Measurements from ENCODE around the gene KCNJ9.
"Not testable (repeated sequence)": the region's sequence is repeated elsewhere in the genome, so short reads cannot be mapped to it uniquely, and the experiment has no call there.

KCNJ9 gene

DNA sequence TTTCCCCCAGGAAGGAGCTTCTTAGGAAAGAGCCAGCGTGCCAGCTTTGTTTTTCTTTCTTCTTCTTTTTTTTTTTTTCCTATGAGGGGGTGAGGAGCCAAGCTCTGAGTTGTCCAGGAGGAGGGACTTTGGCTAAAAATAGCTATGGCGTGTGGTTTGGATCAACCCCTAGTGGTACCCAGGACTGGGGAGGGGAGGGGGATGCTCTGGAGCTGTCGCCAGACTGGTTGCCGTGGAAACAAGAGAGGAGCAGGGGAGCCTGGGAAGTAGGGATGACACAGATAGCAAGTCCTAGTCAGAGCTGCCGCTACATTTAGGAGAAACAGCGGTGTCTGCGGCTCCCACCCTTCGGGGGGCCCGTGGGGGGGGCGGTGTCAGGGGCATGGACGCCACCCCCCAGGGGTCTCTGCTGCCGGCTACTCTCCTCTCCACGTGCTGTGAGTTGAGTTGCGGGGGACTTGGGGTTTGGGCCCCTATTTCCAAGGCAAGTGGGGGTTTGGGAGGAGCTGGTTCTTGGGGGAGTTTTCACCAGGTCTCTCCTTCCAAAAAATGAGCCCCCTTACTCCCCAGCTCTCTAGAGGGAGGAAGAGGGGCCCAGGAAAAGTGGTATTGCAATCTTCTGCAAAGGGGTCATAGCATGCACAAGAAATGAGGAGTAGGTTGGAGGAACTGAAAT is at the start of gene KCNJ9:
KCNJ9 (plus strand) TSS at position 278 of the 676 bp plus-strand sequence. CDS start 2,493 bp downstream, outside the sequence.
- no peak for DNase-seq

DNA sequence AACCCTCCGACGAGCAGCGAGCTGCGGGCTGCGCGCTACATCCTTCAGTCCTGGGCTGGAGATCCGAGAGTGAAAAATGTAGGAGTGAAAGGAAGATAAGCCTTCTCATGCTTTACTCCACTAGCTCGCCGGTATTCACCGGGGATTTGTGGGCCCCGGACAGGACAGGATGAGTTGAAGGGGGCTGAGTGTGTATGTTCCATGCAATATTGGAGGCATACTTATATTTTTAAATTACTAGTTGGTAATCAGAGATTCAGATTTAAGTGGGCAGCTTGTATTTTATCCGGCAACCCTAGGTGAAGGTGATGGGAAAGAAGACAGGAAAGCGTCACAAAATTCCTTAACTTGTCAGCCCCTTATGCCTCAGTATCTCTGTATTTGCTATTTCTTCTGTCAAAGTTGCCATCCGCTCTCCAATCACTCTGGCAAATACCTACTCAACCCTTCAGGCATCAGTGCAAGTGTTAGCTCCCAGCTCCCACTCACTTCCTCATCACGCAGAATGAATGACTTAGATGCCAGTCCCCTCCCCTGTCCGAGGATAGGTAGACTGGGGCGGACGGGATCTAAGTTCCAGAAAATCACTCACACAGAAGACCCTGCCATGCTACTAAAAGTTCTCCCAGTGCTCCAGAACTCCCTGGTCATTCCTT is 49.0 kb upstream of the KCNJ9 start:
- no peak for DNase-seq

DNA sequence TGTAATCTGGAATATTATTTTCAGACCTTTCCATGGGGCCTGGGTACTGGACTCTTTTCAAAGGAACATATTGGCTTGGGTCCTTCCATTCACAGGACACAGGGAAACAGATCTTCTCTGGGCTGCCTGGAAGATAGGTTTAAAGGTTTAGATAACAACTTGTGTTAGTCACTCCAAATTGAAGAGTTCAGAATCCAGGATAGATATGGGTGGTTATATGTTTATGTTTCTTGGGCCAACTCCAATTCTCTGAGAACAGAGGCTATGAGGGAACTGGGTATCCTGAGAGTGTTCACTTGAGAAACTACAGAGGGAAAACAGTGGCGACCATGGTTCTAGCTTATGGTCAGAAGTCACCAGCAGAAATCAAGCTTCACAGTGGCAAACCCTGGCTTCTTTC is 40.9 kb upstream of the KCNJ9 start:
- no peak for DNase-seq

DNA sequence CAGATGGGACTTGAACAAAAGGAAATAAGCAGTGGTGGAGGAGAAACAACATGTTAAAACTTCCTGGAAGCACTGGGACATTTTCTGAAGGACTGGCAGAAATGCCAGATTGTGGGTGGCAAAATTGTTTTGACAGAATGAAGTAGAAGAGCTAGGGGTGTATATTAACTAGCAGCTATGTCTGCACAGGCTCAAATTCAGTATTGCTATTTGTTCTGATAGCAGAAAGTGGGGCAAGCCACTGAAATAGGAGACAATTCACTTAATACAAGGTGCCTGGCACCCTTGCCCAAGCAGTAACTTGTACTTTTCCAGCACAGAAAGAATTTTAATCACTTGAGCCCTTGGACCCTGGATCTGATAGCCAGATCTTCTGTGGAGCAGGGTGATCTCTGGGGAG is 37.8 kb upstream of the KCNJ9 start:
- DNase-seq, result no peak

DNA sequence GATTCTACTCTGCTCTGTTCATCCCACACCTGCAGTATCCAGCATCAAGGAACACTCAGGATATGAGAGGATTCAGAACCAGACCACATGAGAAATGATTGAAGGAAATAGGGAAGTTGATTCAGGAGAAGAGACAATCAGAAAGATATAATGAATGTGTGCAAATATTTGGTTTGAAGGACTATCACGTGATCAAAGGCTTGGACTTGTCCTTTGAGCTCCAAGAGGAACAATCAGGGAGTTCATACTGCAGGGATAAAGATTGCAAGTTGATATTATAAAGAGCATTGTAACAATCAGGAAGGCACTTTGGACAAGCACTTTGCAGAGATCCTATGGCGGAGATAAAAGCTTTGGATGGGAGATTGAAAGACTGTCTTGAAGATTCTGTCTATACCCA is 35.7 kb upstream of the KCNJ9 start:
- DNase-seq, result no peak

DNA sequence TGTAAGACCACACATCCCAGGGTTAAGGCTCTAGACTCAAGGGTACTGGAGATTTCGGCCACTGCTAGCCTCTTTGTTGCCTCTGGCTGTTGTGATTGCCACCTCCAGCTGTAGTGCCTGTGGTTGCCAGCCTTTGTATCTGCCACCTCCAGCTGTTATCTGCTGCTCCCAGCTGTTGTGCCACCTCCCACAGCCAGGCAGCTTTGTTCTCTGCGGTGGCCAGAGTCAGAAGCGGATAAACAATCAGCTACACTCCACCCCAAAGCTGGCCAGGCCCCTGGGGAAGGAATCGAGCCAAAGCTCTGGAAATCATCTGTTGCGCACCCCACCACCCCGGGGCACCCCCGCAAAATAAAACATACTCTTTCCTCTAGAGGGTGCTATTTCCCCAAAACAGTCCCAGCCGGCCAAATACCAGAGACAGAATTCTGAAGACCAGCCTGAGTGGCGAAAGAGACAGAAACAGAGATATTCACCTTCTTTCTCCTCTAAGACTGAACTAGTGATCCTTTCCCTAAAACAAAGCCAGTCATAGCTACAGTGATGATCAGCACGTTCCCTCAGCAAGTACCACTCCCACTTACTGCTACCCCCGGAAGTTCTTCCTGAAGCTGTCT is 34.7 kb upstream of the KCNJ9 start:
- peak in 1 of 2 experiments; percentile 20 for DNase-seq

DNA sequence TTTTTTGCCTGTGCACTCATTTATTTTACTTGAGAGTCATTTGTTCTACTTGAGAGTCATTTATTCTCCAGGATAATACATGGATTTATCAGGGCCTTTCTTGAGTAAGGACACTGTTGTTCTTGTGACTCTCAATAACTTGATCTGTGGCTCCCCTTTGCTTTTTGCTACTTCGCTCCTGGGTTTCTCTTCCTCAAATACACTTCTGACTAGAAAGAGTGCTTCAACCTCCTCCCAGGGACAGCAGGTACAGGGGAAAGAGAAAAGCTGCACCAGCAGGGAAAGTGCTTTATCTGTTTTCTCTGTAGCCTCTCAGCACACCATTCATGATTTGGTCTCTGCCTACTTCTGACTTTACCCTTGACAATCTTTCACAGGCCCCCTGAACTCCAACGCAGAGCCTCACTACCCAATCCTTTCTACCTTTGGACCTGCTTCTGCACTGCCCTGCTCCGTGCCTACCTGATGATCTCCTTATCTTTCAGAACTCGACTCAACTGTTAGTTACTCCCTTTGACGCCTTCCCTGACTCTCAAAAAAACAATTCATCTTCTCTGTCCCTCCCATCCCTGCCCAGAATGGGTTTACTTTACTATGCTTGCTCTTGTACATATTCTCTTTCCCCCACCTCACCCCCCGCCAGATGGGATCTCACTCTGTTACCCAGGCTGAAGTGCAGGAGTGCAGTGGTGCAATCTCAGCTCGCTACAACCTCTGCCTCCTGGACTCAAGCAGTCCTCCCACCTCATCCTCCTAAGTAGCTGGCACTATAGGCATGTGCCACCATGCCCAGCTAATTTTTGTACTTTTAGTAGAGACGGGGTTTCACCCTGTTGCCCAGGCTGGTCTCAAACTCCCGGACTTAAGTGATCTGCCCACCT is 34.0 kb upstream of the KCNJ9 start:
- no peak for DNase-seq

DNA sequence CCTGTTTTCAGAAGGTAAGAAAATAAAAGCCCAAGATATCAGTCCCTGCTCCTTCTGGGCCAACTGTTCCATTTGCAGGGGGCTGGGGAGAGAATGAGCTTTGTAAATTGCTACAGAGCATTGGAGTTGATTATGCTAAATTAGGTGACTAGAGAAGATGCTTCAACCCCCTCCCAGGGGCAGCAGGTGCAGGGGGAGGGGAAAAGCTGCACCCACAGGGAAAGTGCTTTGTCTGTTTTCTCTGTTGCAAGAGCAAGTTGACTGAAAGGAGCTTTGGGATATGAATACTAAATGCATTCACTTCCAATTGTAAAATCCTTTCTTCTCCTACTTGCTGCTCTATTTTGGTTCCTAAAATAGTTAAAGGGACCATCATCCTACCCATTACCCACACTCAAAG is 33.0 kb upstream of the KCNJ9 start:
- DNase-seq, result no peak

DNA sequence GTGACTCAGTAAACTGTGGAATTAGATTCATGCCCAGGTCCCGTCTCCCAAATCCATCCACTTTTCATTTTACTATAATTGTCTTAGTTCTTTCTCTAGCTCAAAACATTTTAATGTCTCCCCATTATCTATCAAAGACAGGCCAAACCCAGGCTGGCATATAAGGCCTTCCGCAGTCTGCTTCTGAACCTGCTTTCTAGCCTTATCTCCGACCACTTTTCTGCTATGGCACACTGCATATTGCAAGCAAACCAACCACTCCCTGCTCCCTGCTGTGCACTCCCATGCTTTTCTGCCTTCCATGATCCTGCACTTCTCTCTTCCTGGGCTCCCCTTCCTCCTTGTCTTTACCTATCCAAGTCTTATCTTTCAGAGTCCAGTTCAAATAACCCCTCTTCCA is 32.2 kb upstream of the KCNJ9 start:
- DNase-seq, result no peak

DNA sequence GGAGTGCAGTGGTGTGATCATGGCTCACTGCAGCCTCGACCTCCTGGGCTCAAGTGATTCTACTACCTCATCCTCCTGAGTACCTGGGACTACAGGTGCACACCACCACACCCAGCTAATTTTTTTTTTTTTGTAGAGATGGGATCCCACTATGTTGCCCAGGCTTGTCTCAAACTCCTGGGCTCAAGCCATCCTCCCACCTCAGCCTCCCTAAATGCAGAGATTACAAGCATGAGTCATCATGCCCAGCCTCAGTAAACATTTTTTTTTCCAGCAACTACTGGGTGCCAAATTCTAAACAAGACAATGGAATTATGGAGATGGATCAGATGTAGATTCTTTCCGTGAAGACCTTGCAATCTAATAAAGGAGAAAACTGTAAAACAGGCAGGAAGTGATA is 31.2 kb upstream of the KCNJ9 start:
- not testable (repeated sequence) for DNase-seq

DNA sequence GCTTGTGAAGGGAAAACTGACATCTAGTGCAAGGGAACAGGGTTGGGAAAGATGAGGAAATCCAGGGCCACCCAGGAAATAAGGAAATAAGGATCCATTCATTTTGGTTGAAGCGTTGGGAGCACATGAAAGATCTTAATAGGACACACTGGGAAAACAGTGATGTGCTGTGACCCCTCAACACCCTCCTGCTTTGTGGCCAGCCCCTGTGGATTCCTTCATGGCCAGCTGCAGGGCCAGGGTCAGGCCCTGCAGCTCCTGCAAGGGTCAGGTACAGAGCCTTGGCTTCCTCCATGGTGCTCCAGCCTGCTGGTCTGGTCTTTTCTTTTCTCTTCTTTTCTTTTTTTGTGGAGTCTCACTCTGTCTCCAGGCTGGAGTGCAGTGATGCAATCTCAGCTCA is 30.7 kb upstream of the KCNJ9 start:
- DNase-seq, result no peak

DNA sequence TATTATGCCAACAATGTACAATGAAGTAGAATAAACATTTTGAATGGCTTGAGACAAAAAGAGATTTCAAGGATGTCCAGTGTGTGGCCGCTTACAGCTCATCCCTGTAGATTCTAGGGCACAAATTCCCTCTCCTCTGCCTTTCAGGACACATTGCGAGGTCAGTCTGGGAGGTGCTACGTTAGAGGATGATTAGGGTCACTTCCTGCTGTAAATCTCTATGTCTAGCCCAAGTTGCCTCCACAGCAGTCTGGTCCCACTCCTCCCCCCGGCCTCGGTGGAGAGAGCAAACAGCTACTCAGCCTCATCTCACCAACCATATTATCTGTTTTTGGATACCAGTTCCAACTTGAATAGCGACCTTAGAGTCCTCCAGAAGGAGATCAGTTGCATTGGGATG is 28.4 kb upstream of the KCNJ9 start:
- no peak for DNase-seq

DNA sequence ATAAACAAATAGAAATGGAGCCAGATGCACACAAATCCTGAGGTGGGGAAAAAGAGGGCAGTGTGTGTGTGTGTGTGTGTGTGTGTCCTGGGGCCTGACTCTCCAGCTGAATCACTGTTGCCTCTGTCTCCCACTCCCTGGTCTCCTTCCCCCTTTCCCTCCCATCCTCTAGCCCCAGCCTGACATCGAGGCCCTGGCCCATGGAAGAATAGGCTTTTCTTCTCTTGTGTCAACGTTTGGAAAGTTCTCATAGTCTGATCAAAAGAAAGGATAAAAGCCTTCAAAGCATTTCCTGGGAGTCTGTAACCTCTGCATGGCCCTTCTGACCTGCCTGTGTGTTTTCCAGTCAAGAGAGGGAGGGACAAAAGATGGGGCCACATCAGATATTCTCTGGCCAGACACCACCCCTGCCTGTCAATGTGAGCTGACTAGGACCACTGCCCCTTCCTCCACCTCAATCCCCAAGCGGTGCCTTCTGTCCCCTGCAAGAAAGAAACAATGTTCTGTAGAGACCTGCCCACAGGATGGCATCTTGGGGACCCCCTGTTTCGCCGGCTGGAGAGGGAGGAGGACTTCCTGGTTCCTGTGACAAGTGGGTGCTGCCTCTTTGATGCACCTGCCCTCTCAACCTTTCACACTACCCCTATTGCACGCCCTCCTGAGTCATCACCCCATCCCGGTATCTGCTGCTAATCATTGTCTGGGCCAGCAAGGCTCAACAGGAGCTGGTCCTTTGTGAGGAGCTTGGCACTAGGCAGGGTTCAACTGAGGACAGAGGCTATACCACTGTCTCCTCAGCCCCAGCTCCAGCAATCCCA is 27.6 kb upstream of the KCNJ9 start:
- DNase-seq, result no peak

DNA sequence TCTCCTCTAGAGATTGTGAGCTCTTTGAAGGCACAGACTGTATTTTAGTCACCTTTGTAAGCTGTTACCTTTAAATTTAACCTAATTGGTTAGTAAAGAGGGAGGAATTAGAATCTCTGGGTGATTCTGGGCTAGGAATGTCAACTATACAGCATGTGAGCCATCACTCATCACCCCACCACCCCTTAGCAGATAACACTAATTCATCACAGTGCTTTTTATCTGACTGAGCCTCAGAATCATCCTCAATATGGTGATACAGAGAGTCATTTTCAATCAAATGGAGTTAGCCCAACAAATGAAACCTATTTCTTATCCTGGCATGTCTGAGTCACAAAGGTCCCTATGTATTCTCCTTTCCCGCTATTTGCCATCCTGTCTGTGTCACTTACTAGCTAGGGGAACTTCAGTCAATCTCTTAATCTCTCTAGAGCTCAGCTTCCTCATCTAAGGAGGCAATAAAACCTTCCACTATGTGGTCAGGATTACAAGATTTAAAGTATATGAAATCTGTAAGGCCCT is 24.6 kb upstream of the KCNJ9 start:
- DNase-seq, result no peak

DNA sequence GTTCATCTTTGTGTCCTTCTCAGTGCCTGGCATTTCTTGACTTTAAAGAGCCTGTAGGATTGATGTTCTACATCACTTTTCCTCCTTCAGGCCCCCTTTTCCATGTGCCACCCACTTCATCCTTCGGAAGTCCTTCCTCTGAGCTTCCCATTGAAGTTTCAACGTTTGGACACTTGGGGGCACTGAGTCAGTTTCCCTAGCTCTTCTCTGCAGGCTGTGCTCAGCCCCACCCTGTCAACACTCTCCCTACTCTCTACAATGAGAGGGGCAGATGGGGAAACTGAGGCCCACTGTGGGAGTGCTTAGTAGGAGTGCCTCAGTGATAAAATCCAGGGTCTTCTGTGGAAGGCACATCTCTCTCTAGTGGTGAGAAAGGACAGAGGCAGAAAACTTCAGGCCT is 23.3 kb upstream of the KCNJ9 start:
- DNase-seq, result no peak

DNA sequence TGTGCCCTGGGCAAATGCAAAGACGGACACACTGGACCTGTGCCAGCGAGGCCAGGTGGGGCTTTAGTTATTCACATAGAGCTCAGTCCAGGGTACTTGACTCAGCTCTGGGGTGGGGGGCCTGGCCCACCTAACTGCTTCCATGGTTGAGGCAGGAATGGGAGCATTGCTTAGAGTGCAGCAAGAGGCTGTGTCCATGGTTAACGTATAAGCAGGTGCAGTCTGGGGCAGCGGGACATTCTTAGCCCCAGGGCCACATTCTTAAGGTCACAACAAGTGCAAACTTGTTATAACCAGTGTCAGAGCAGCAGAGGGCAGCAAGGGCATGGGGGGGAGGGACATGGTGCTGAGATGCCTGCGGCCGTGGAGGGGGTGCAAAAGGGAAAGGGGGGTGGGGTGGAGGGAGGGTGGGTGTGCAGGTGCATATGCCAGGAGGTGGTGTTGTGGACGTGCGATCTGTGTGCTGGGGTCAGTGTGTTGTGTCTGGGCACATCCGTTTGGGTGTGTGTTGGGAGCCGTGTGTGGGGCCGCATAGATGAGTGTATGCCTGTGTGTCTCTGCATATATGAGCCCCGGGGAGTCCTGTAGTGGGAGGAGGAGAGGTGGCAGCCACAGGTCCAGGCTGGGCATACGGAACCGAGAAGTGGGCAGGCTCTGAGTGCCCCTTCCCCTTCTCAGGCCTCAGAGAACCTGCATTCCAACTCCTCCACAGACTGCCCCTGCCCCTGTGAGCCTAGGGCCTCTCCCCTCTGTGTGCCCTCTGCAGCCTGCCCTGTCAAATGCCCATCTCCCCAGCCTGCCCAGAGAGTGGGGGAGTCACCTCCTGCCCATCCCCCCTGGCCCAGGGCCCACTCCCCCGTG is 19.7 kb upstream of the KCNJ9 start:
- DNase-seq, result no peak

DNA sequence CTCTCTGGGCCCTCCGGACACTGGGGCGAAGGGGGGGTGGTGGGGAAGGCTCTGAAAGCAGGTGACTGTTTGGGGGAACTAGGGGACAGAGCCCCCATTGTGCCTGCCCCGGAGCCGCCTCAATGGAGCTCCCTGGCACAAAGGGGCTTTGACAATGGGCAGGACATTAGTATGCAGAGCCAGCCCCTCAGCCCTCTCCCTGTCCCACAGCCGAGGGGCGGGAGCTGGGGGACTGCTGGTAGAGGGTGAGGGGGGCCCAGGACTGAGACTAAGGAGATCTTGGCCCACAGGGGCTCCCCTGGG is 19.2 kb upstream of the KCNJ9 start:
- DNase-seq, result no peak

DNA sequence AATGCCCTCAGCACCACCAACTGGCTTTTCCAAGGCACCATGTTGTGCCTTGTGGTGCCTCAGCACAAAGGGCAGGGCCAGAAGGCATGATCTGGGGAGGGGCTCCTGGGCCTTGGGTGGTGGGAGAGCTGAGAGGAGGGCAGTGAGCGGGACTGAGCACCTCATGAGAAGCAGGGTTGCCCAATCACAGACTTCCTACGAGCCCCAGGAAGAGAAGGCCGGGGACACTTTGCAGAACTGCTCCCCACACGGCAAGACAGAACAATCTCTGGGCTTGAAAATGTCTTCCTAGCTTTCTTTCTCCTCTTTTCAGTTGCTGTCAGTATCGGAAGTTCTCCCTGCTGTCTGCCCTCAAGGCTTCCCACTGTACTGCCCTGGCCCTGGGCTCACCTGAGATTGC is 18.2 kb upstream of the KCNJ9 start:
- no peak for DNase-seq

DNA sequence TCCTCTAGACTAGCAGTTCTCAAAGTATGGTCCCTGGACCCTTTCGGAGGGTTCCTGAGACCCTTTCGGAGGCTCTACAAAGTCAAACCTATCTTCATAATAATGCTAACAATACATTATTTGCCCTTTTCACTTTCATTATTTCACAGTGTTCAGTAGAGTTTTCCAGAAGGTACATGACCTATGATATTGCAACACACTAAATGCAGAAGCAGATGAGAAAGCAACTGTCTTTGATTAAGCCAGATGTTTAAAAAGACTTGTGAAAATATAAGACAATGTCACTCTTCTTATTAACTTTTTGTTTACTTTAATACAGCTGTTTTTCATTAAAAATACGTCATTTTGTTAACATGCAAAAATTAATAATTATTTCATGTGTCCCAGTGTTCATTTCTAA is 17.2 kb upstream of the KCNJ9 start:
- DNase-seq, result no peak

DNA sequence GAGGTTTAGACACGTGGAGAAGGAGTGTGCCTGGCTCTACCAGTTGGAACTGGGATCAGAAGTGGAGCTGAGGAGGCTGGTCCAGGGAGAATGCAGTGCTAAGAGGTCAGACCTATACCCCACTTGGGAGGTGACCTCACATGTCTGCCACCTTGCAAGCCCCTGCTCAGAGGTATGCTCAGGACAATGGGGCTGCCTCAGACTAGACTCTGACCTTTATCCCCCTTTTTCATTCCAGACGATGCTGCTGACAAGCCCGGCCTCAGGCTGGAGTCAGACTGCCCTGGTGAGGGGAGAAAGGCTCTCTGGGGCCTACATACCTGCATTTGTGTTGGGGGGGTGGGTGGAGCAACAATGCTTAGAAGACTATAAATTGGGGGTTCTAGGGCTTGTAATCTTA is 16.6 kb upstream of the KCNJ9 start:
- no peak for DNase-seq
